K562 (cell line): ENCODE data around the gene SP6. TPM values are rescaled to one million over a fixed set of nuclear protein-coding genes. Genes with fewer than 3 reads are reported as not detected.

Experiments used
- ARID2 ChIP-seq: fragments of 450-650 bp; IDR thresholded peaks from 2 replicates; pipeline ENCODE4 v1.6.1; 2017; ENCODE audit warnings: antibody characterized with exemption, mild to moderate bottlenecking
- CEBPB ChIP-seq: fragments of 450-650 bp; IDR thresholded peaks from 2 replicates; pipeline ENCODE4 v1.6.1; 2016; ENCODE audit warnings: missing genetic modification characterization, missing compliant biosample characterization
- CEBPZ ChIP-seq: fragments of 150-350 bp; IDR thresholded peaks from 2 replicates; pipeline ENCODE4 v1.6.1; 2014; ENCODE audit warnings: low read depth, mild to moderate bottlenecking, low read length, borderline replicate concordance
- FOXM1 ChIP-seq, 2 experiments: fragments of 450-650 bp in 1 of 2; sonication (generic) in 1 of 2; formaldehyde crosslinking in 1 of 2; IDR thresholded peaks; 2 replicates each; pipeline versions ENCODE4 v1.6.1 to v1.9.0; 2017 to 2022; ENCODE audit warnings: low read depth in 2 of 2, mild to moderate bottlenecking in 2 of 2, missing genetic modification reagents in 1 of 2, moderate library complexity in 1 of 2
- KDM2B ChIP-seq: fragments of 250-450 bp; sonication (Bioruptor Pico); IDR thresholded peaks from 2 replicates; pipeline ENCODE4 v1.8.0; 2021; ENCODE audit warnings: mild to moderate bottlenecking, moderate library complexity
- KDM4B ChIP-seq, 2 experiments: fragments of 450-650 bp in 1 of 2; sonication (generic) in 1 of 2; IDR thresholded peaks; 2 replicates each; pipeline ENCODE4 v1.6.1; 2016 to 2017; ENCODE audit warnings: borderline replicate concordance in 2 of 2, antibody characterized with exemption in 1 of 2, low read depth in 1 of 2, mild to moderate bottlenecking in 1 of 2
- MAZ ChIP-seq, 2 experiments: fragments of 450-650 bp in 1 of 2; sonication (generic) in 1 of 2; formaldehyde crosslinking; IDR thresholded peaks in 1 of 2; conservative IDR thresholded peaks in 1 of 2; 2 replicates each; pipeline versions ENCODE4 v1.4.0 to v1.5.0; 2020; ENCODE audit warnings: mild to moderate bottlenecking in 1 of 2, missing genetic modification reagents in 1 of 2
- NFRKB ChIP-seq: fragments of 450-650 bp; IDR thresholded peaks from 2 replicates; pipeline ENCODE4 v1.6.1; 2016; ENCODE audit warnings: low read depth
- POLR2B ChIP-seq: fragments of 450-650 bp; IDR thresholded peaks from 2 replicates; pipeline ENCODE4 v1.6.1; 2018; ENCODE audit warnings: low read depth; ENCODE audit not compliant: partially characterized antibody
- RBFOX2 ChIP-seq: fragments of 200-400 bp; formaldehyde crosslinking; IDR thresholded peaks from 2 replicates; pipeline ENCODE4 v1.6.1; 2017; ENCODE audit warnings: low read depth, mild to moderate bottlenecking, low read length, moderate library complexity
- RBM25 ChIP-seq: fragments of 200-400 bp; formaldehyde crosslinking; IDR thresholded peaks from 2 replicates; pipeline ENCODE4 v1.6.1; 2018; ENCODE audit warnings: low read length, low read depth, moderate library complexity; ENCODE audit not compliant: severe bottlenecking
- RHOXF2B ChIP-seq: fragments of 250-450 bp; sonication (Bioruptor Pico); conservative IDR thresholded peaks from 2 replicates; pipeline ENCODE4 v1.5.1; 2021
- SIRT6 ChIP-seq: IDR thresholded peaks from one replicate; pipeline ENCODE4 v1.6.1; 2012; ENCODE audit warnings: low read depth, mild to moderate bottlenecking, control low read depth, inconsistent platforms, low read length, moderate library complexity
- SMAD3 ChIP-seq: fragments of 450-650 bp; formaldehyde crosslinking; conservative IDR thresholded peaks from 2 replicates; pipeline ENCODE4 v1.4.0; 2020; ENCODE audit warnings: mild to moderate bottlenecking
- SMARCE1 ChIP-seq: fragments of 450-650 bp; IDR thresholded peaks from 2 replicates; pipeline ENCODE4 v1.7.1; 2016; ENCODE audit warnings: mild to moderate bottlenecking
- SPI1 ChIP-seq: IDR thresholded peaks from 2 replicates; pipeline ENCODE4 v1.6.1; 2011; ENCODE audit warnings: low read depth, low read length, control low read depth, borderline replicate concordance
- TBP ChIP-seq: optimal IDR thresholded peaks from 2 replicates; pipeline ENCODE3; 2011; ENCODE audit warnings: low read depth, low read length, improper control_type of control experiment
- TFAM ChIP-seq: fragments of 250-450 bp; sonication (Bioruptor Pico); conservative IDR thresholded peaks from 2 replicates; pipeline ENCODE4 v1.5.0; 2021; ENCODE audit warnings: mild to moderate bottlenecking, moderate library complexity
- TOE1 ChIP-seq, 2 experiments: fragments of 450-650 bp in 1 of 2; sonication (generic) in 1 of 2; formaldehyde crosslinking in 1 of 2; IDR thresholded peaks; 2 replicates each; pipeline versions ENCODE4 v1.7.1 to v1.8.0; 2016 to 2022; ENCODE audit warnings: borderline replicate concordance in 2 of 2, mild to moderate bottlenecking in 2 of 2, antibody characterized with exemption in 1 of 2, inconsistent platforms in 1 of 2, low read depth in 1 of 2, missing genetic modification reagents in 1 of 2, moderate library complexity in 1 of 2
- XRCC3 ChIP-seq: fragments of 450-650 bp; IDR thresholded peaks from 2 replicates; pipeline ENCODE4 v1.6.1; 2017; ENCODE audit warnings: mild to moderate bottlenecking, moderate library complexity
- ZNF121 ChIP-seq: sonication (generic); formaldehyde crosslinking; conservative IDR thresholded peaks from 2 replicates; pipeline ENCODE4 v1.8.0; 2022; ENCODE audit warnings: missing genetic modification reagents
- ZNF197 ChIP-seq: fragments of 200-800 bp; sonication (Bioruptor generic); IDR thresholded peaks from 2 replicates; pipeline ENCODE4 v1.6.1; 2016; ENCODE audit warnings: low read depth, missing genetic modification characterization, missing compliant biosample characterization
- polyA plus RNA-seq, 8 experiments: library from polyadenylated mRNA; depleted of rRNA in 4 of 8; stranded (reverse) in 5 of 8; unstranded in 3 of 8; fragments of >200 nt; fragmentation: Nextera tagmentation in 2 of 8; fragmentation: Illumina TruSeq in 1 of 8; extraction: Ambion mirVana in 2 of 8; extraction: Trizol in 1 of 8; gene quantifications; 2 replicates each; pipeline versions ENCODE4 v1.2.1 to v1.2.3, GENCODE V29; 2011 to 2014; ENCODE audit warnings: inconsistent platforms in 1 of 8, missing spikeins in 1 of 8
- total RNA-seq, 7 experiments: library from RNA; depleted of rRNA in 6 of 7; stranded (reverse); fragments of >200 nt in 6 of 7; fragmentation: Illumina TruSeq in 2 of 7; extraction: Trizol in 2 of 7; gene quantifications; 2 replicates each; pipeline versions ENCODE4 v1.2.1 to v1.2.3, GENCODE V29; 2011 to 2021; ENCODE audit warnings: low replicate concordance in 1 of 7
- TF ChIP-seq, protein P1 (sequence below): sonication (generic); formaldehyde crosslinking; IDR thresholded peaks from 2 replicates; pipeline ENCODE4 v1.8.0; 2022; ENCODE audit warnings: missing genetic modification reagents, mild to moderate bottlenecking, borderline replicate concordance

SP6 gene
- total and polyA plus RNA-seq, 9 of the 15 experiments (the other 6 are each of a cell fraction or from before 2014, with no cell fraction given): 0.11 to 7.9 (median 2.2) TPM

- TF ChIP-seq SMAD3 (CRISPR knock-in tag) (peak; percentile 90), MAZ (CRISPR knock-in tag; conservative IDR thresholded peaks at IDR 0.05 in 1 of 2, IDR thresholded peaks at IDR 0.05 in 1 of 2) (peak; percentile 93 to 96), ZNF197 (peak; percentile 97), XRCC3 (no peak), CEBPB (no peak), TOE1 (IDR thresholded peaks at IDR 0.05; ENCODE audit: borderline replicate concordance) (peak; percentile 84), TOE1 (CRISPR knock-in tag; IDR thresholded peaks at IDR 0.05; ENCODE audit: borderline replicate concordance, low read depth) (no peak), TFAM (CRISPR knock-in tag) (no peak), ZNF121 (CRISPR knock-in tag) (no peak), KDM2B (CRISPR knock-in tag) (no peak), KDM4B (IDR thresholded peaks at IDR 0.05; ENCODE audit: borderline replicate concordance in 2 of 2, low read depth in 1 of 2) (no peak), RHOXF2B (CRISPR knock-in tag) (no peak), NFRKB (0 out of 2 replicates have a peak, but pooled peaks have one; percentile 46), RBFOX2 (peak; percentile 60), CEBPZ (no peak), RBM25 (no peak), FOXM1 (IDR thresholded peaks at IDR 0.05; ENCODE audit: low read depth) (peak; percentile 97), FOXM1 (CRISPR knock-in tag; IDR thresholded peaks at IDR 0.05; ENCODE audit: low read depth) (no peak), SIRT6 (no peak), POLR2B (no peak), TBP (peak; percentile 31), SPI1 (no peak), SMARCE1 (peak; percentile 99), ARID2 (no peak)
- TF ChIP-seq, protein P1, sequence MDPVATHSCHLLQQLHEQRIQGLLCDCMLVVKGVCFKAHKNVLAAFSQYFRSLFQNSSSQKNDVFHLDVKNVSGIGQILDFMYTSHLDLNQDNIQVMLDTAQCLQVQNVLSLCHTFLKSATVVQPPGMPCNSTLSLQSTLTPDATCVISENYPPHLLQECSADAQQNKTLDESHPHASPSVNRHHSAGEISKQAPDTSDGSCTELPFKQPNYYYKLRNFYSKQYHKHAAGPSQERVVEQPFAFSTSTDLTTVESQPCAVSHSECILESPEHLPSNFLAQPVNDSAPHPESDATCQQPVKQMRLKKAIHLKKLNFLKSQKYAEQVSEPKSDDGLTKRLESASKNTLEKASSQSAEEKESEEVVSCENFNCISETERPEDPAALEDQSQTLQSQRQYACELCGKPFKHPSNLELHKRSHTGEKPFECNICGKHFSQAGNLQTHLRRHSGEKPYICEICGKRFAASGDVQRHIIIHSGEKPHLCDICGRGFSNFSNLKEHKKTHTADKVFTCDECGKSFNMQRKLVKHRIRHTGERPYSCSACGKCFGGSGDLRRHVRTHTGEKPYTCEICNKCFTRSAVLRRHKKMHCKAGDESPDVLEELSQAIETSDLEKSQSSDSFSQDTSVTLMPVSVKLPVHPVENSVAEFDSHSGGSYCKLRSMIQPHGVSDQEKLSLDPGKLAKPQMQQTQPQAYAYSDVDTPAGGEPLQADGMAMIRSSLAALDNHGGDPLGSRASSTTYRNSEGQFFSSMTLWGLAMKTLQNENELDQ (CRISPR knock-in tag): no peak
Measured at GRCh38 chr17:47866941-47867340, 16.0 kb upstream of the SP6 start (continued).
